MM.1S (cell line): ENCODE results near the gene BTBD9.

Experiments used
- DNase-seq: peaks from one replicate; pipeline ENCODE4 v3.0.0-alpha.2; 2015
- H2AFZ ChIP-seq: fragments of 300-600 bp; sonication (generic); 2 replicates; pipeline ENCODE4 v1.6.0; 2016; ENCODE audit warnings: antibody characterized with exemption, low read length
- H3F3A ChIP-seq: fragments of 300-600 bp; sonication (generic); 2 replicates; pipeline ENCODE4 v1.6.1; 2016; ENCODE audit warnings: mild to moderate bottlenecking, antibody characterized with exemption, low read length, moderate library complexity, mixed read lengths; ENCODE audit not compliant: insufficient read depth
- H3K27ac ChIP-seq: fragments of 300-600 bp; sonication (generic); 2 replicates; pipeline ENCODE4 v1.5.1; 2016; ENCODE audit warnings: mild to moderate bottlenecking, low read length
- H3K27me3 ChIP-seq: fragments of 300-600 bp; sonication (generic); replicated peaks from 2 replicates; pipeline ENCODE4 v1.6.0; 2016; ENCODE audit warnings: low read length; ENCODE audit not compliant: insufficient read depth
- H3K36me3 ChIP-seq: fragments of 300-600 bp; sonication (generic); replicated peaks from 2 replicates; pipeline ENCODE4 v1.6.1; 2016; ENCODE audit warnings: mild to moderate bottlenecking, low read length, mixed read lengths; ENCODE audit not compliant: insufficient read depth
- H3K4me1 ChIP-seq: fragments of 300-600 bp; sonication (generic); 2 replicates; pipeline ENCODE4 v1.6.1; 2016; ENCODE audit warnings: low read length, mixed read lengths
- H3K4me2 ChIP-seq: fragments of 300-600 bp; sonication (generic); 2 replicates; pipeline ENCODE4 v1.6.0; 2016; ENCODE audit warnings: low read depth, low read length
- H3K4me3 ChIP-seq: fragments of 300-600 bp; sonication (generic); 2 replicates; pipeline ENCODE4 v1.5.1; 2016; ENCODE audit warnings: low read length, mixed read lengths
- H3K79me2 ChIP-seq: fragments of 300-600 bp; sonication (generic); 2 replicates; pipeline ENCODE4 v1.6.1; 2016; ENCODE audit warnings: mixed run types, low read length, mixed read lengths
- H3K9ac ChIP-seq: fragments of 300-600 bp; sonication (generic); 2 replicates; pipeline ENCODE4 v1.6.1; 2016; ENCODE audit warnings: low read length, mixed read lengths
- H3K9me2 ChIP-seq: fragments of 300-600 bp; sonication (generic); replicated peaks from 2 replicates; pipeline ENCODE4 v1.6.1; 2016; ENCODE audit warnings: mild to moderate bottlenecking, low read length, mixed read lengths; ENCODE audit not compliant: insufficient read depth
- H3K9me3 ChIP-seq: fragments of 300-600 bp; sonication (generic); replicated peaks from 2 replicates; pipeline ENCODE4 v1.6.1; 2016; ENCODE audit warnings: mild to moderate bottlenecking, low read length, mixed read lengths; ENCODE audit not compliant: insufficient read depth
- H4K20me1 ChIP-seq: fragments of 300-600 bp; sonication (generic); 2 replicates; pipeline ENCODE4 v1.6.1; 2016; ENCODE audit warnings: mild to moderate bottlenecking, low read length, moderate library complexity, mixed read lengths; ENCODE audit not compliant: insufficient read depth
- EZH2 ChIP-seq: fragments of 300-600 bp; sonication (generic); optimal IDR thresholded peaks from 2 replicates; pipeline ENCODE3; 2017; ENCODE audit warnings: low read depth, mild to moderate bottlenecking, antibody characterized with exemption, low read length, mixed read lengths
- EZH2phosphoT487 ChIP-seq: fragments of 300-600 bp; sonication (generic); IDR thresholded peaks from 2 replicates; pipeline ENCODE4 v1.6.1; 2018; ENCODE audit warnings: antibody characterized with exemption, low read length
- TF ChIP-seq, protein P1 (sequence below): fragments of 300-600 bp; sonication (generic); IDR thresholded peaks from 2 replicates; pipeline ENCODE4 v1.5.1; 2016; ENCODE audit warnings: antibody characterized with exemption, low read length, mixed read lengths

Gene BTBD9

DNA sequence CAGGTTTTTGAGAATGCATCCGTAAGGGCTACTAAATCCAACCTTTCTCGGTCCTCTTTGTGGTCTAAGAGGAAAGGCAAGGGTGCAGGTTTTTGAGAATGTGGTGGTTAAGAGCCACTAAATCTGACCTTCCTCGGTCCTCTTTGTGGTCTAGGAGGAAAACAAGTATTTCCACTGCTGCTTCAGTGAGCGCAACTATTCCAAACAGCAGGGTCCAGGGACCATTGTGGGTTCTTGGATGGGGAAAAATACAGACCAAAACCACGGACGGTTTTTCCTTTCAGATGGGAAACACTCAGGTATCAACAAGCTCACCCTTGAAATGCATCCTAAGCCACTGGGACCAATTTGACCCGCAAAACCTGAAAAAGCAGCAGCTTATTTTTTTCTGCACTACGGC, 21.9 kb downstream of the BTBD9 start:
- Histone ChIP-seq H4K20me1 (no peaks in the 10 kb centered on the region), H3K4me2 (no peak overlapping the region), H2AFZ (no peak overlapping the region), H3K79me2 (no peaks in the 10 kb centered on the region), H3K27ac (no peak overlapping the region), H3K4me3 (no peak overlapping the region), H3K9me3 (no peaks in the 10 kb centered on the region), H3K27me3 (no peaks in the 10 kb centered on the region), H3K9ac (no peak overlapping the region), H3K4me1 (no peaks in the 10 kb centered on the region), H3K36me3 (no peaks in the 10 kb centered on the region), H3F3A (no peaks in the 10 kb centered on the region), H3K9me2 (no peaks in the 10 kb centered on the region)
- DNase-seq: no peak
- TF ChIP-seq, protein P1, sequence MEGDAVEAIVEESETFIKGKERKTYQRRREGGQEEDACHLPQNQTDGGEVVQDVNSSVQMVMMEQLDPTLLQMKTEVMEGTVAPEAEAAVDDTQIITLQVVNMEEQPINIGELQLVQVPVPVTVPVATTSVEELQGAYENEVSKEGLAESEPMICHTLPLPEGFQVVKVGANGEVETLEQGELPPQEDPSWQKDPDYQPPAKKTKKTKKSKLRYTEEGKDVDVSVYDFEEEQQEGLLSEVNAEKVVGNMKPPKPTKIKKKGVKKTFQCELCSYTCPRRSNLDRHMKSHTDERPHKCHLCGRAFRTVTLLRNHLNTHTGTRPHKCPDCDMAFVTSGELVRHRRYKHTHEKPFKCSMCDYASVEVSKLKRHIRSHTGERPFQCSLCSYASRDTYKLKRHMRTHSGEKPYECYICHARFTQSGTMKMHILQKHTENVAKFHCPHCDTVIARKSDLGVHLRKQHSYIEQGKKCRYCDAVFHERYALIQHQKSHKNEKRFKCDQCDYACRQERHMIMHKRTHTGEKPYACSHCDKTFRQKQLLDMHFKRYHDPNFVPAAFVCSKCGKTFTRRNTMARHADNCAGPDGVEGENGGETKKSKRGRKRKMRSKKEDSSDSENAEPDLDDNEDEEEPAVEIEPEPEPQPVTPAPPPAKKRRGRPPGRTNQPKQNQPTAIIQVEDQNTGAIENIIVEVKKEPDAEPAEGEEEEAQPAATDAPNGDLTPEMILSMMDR: no peak
- TF ChIP-seq EZH2: no peak
- TF ChIP-seq EZH2phosphoT487: no peak

- Histone ChIP-seq H3K9ac (no peak overlapping the region), H3K4me2 (no peak overlapping the region), H4K20me1 (no peaks in the 10 kb centered on the region), H3K27ac (no peak overlapping the region), H3K9me3 (no peaks in the 10 kb centered on the region), H3K4me1 (no peaks in the 10 kb centered on the region), H3K79me2 (no peaks in the 10 kb centered on the region), H2AFZ (no peak overlapping the region), H3F3A (no peaks in the 10 kb centered on the region), H3K9me2 (no peaks in the 10 kb centered on the region), H3K4me3 (no peak overlapping the region), H3K36me3 (no peaks in the 10 kb centered on the region), H3K27me3 (no peaks in the 10 kb centered on the region)
- DNase-seq: no peak
- TF ChIP-seq, protein P1: no peak
- TF ChIP-seq EZH2phosphoT487: no peak
- no peak for TF ChIP-seq EZH2
Observed at GRCh38 chr6:38612143-38612965, 27.4 kb downstream of the BTBD9 start.

GRCh38 chr6:38610050-38610625, 29.6 kb downstream of the BTBD9 start:
- Histone ChIP-seq H3K9ac (no peak overlapping the region), H3K36me3 (no peaks in the 10 kb centered on the region), H3K4me1 (no peaks in the 10 kb centered on the region), H3K27ac (no peak overlapping the region), H3K79me2 (no peaks in the 10 kb centered on the region), H3K27me3 (no peaks in the 10 kb centered on the region), H3K4me2 (no peak overlapping the region), H3F3A (no peaks in the 10 kb centered on the region), H3K9me2 (no peaks in the 10 kb centered on the region), H2AFZ (no peak overlapping the region), H3K4me3 (no peak overlapping the region), H3K9me3 (no peaks in the 10 kb centered on the region), H4K20me1 (no peaks in the 10 kb centered on the region)
- DNase-seq: no peak
- TF ChIP-seq, protein P1: no peak
- no peak for TF ChIP-seq EZH2
- TF ChIP-seq EZH2phosphoT487: no peak
